MM.1S (cell line): ENCODE measurements around the gene FBXO22.

Experiments used
- EZH2 ChIP-seq: fragments of 300-600 bp; sonication (generic); optimal IDR thresholded peaks from 2 replicates; pipeline ENCODE3; 2017; ENCODE audit warnings: low read depth, mild to moderate bottlenecking, antibody characterized with exemption, low read length, mixed read lengths
- EZH2phosphoT487 ChIP-seq: fragments of 300-600 bp; sonication (generic); IDR thresholded peaks from 2 replicates; pipeline ENCODE4 v1.6.1; 2018; ENCODE audit warnings: antibody characterized with exemption, low read length
- TF ChIP-seq, protein P1 (sequence below): fragments of 300-600 bp; sonication (generic); IDR thresholded peaks from 2 replicates; pipeline ENCODE4 v1.5.1; 2016; ENCODE audit warnings: antibody characterized with exemption, low read length, mixed read lengths

GRCh38 chr15:75942464-75942863, 38.8 kb downstream of the FBXO22 start:
- TF ChIP-seq, protein P1, sequence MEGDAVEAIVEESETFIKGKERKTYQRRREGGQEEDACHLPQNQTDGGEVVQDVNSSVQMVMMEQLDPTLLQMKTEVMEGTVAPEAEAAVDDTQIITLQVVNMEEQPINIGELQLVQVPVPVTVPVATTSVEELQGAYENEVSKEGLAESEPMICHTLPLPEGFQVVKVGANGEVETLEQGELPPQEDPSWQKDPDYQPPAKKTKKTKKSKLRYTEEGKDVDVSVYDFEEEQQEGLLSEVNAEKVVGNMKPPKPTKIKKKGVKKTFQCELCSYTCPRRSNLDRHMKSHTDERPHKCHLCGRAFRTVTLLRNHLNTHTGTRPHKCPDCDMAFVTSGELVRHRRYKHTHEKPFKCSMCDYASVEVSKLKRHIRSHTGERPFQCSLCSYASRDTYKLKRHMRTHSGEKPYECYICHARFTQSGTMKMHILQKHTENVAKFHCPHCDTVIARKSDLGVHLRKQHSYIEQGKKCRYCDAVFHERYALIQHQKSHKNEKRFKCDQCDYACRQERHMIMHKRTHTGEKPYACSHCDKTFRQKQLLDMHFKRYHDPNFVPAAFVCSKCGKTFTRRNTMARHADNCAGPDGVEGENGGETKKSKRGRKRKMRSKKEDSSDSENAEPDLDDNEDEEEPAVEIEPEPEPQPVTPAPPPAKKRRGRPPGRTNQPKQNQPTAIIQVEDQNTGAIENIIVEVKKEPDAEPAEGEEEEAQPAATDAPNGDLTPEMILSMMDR, result no peak
- TF ChIP-seq EZH2phosphoT487 (no peak), EZH2 (no peak)
